Epithelial cell of proximal tubule (primary cell): ENCODE data around the gene ESPNL. TPM values are rescaled to one million over a fixed set of nuclear protein-coding genes. Genes with fewer than 3 reads are reported as not detected.

Experiments used
- DNase-seq: peaks from one replicate; pipeline ENCODE4 v3.0.0-alpha.2; 2011; ENCODE audit warnings: low read depth
- H3K4me3 ChIP-seq: 2 replicates; pipeline ENCODE4 v1.5.1; 2011; ENCODE audit warnings: low read depth, mild to moderate bottlenecking, low read length
- CTCF ChIP-seq: conservative IDR thresholded peaks from 2 replicates; pipeline ENCODE4 v1.5.1; 2012; ENCODE audit warnings: low read depth, mild to moderate bottlenecking, low read length
- total RNA-seq: library from RNA; depleted of rRNA; stranded (reverse); fragments of >200 nt; gene quantifications from 2 replicates; pipeline ENCODE4 v1.2.3, GENCODE V29; 2015

ESPNL gene
- total RNA-seq, 1 donor from 2014 or later, result 2.7 TPM

GRCh38 chr2:238132463-238133450, 32.6 kb downstream of the ESPNL start:
- DNase-seq, result no peak
- no peak overlapping the region for H3K4me3 ChIP-seq
- TF ChIP-seq CTCF, result no peak

- peak; percentile 8 for TF ChIP-seq CTCF
- DNase-seq, result no peak
- no peak overlapping the region for H3K4me3 ChIP-seq
These were observed 33.6 kb downstream of the ESPNL start for GRCh38 chr2:238133499-238134392.

DNA sequence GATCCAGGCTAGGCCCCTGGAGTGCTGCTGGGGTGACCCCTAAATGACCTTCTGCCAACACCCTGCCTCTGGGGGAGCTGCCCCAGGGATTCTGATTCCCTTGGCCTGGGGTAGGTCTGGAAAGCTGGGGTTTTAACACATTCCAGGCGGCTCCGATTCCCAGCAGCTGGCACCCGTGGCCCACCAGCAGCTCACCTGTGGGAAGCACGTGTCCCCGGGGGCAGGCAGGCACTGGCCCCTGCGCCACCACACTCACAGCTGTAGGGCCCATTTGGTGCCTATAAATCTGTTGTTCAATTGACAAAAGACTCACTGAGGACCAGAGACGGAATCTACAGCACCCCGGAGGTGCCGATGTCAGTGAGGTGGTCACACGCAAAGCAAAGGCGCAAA, 34.2 kb downstream of the ESPNL start:
- no peak for TF ChIP-seq CTCF
- H3K4me3 ChIP-seq, result no peak overlapping the region
- no peak for DNase-seq

- H3K4me3 ChIP-seq, result no peak overlapping the region
- no peak for TF ChIP-seq CTCF
- DNase-seq, result no peak
These were observed 35.5 kb downstream of the ESPNL start for GRCh38 chr2:238135601-238136150.

GRCh38 chr2:238136820-238137537, 36.8 kb downstream of the ESPNL start:
- no peak for DNase-seq
- H3K4me3 ChIP-seq, result no peak overlapping the region
- TF ChIP-seq CTCF, result no peak

- TF ChIP-seq CTCF, result no peak
- H3K4me3 ChIP-seq, result no peak overlapping the region
- DNase-seq, result no peak
These were observed 37.7 kb downstream of the ESPNL start for GRCh38 chr2:238137885-238138284.
